Effector CD4-positive, alpha-beta T cell (primary cell): ENCODE data around the gene MUC5B.

Experiments used
- DNase-seq: peaks from one replicate; pipeline ENCODE4 v3.0.0-alpha.2; 2020

Gene MUC5B

GRCh38 chr11:1270476-1270875, 47.6 kb downstream of the MUC5B start:
- no peak for DNase-seq

DNA sequence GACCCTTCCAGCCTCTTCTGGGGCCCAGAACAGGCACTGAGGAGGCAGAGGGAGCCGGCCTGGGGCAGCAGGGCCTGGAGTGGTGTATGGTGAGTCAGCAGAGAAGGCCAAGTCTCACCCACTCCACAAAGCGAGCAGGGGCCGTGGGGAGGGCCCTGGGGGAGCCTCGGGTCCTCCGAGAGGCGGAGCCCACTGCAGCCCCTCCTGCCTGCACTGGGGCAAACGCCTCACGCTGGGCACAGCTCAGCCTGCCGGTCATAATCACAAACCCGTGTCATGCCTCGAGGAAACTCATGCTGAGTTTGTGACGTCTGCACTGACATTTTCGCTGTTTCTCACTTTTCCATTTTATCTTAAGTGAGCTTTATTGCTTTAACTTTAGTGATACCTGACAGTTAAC, 48.1 kb downstream of the MUC5B start:
- no peak for DNase-seq

DNA sequence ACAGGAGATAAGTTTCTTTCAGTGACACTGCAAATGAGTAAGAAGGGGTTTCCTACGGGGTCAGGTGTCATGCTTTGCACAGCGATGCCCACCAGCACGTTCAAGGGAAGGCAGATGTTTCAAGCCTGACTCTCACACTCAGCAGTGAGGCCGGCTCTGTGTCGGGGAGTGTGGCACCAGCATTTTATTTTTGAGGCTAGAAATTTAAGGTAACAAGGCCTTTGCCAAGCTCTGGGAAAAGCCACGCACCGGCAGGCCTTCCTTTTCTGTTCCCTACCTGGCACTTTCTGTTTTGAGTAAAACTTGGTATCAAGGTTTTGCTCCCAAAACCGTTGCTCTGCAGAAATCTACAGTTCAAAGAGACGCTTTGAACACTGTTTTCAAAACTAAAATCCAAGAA, 48.5 kb downstream of the MUC5B start:
- DNase-seq = no peak

DNA sequence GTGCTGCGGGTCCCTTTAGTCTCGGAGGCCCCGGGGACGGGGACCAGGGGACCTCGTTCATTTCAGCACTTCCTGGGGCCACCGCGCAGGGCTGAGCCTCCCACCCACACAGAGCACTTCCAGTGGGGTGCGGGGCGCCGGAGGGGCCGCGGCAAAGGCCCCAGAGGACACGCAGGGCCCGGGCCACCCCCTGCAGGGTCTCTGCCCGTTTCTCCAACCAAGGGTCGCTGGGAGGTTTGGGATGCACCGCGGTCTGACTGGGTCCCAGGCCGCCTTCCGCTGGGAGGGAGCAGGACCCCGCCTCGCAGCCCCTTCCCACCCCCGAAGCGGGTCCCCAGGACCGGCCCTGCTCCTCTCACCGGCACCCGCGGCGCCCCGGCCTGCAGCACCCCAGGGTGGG, 49.1 kb downstream of the MUC5B start:
- no peak for DNase-seq

DNA sequence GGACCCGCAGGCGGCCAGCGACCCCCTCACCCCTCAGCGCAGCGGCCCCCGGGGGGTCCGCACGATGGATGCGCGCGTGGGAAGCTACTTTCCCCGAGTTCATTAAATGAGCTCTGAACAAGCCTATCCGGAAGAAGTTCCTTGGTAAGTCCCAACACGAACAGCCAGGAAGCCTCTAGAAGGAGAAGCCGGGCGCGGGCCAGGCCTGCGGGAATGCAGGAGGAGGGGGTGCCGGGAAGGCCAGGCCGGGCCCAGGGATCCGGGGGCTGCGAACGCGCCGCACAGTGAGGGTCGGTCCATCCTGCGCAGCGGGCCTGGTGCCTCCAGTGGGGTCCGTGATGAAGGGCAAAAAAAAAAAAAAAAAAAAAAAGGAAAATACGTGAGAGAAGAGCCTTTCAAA, 49.7 kb downstream of the MUC5B start:
- DNase-seq = no peak

DNA sequence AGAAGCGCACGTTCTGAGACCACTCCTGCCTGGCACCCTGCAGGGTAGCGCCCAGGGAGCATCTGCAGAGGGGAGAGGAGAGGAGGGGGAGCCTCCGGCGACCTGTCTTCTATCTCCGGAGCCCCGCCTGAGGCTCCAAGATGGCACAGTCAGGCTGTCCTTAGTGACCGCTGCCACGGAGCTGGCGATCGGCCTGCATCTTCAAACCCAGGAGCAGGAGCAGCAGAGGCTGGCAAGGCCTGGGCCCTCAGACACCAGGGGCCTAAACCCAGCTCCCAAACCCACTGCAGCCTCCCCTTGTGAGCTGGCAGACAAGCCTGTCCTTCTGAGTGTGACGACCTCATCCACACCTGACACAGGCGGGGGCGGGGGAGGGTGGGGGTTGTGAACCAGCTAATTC, 51.6 kb downstream of the MUC5B start:
- no peak for DNase-seq

GRCh38 chr11:1275021-1275420, 52.2 kb downstream of the MUC5B start:
- DNase-seq = no peak

DNA sequence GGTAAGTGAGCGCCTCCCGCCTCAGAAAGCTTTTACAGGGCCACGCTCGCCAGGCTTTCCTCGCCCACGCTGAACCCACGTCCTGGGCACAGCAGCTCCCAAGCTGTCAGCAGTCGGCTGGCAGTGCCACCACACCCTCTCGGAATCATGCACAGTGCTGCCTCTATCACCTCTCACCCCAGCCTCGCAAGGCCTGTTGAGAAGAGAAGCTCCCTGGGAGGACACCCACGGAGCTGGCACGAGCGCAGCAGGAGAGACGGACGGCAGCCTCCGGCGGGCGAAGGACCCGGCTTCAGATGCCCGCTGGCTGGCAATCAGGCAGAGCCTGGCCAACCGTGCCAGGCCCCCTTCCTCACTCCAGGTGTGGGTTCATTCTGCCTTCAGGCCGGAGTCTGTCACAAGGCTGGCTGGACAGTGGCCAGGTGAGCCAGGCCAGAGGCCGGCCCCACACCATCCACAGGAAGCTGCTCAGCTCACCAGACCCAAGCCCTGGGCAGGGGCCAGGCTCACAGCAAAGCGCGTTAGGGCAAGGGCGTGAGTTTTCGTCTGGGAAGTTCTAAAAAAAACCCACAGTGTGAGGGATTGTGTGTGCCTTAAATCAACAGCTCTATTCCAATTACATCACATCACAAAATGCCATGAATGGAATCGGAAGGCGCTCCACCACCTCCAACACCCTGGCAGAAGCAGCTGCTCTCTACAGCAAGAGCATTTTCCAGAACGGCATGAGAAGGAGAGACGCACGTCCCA, 53.4 kb downstream of the MUC5B start:
- no peak for DNase-seq

DNA sequence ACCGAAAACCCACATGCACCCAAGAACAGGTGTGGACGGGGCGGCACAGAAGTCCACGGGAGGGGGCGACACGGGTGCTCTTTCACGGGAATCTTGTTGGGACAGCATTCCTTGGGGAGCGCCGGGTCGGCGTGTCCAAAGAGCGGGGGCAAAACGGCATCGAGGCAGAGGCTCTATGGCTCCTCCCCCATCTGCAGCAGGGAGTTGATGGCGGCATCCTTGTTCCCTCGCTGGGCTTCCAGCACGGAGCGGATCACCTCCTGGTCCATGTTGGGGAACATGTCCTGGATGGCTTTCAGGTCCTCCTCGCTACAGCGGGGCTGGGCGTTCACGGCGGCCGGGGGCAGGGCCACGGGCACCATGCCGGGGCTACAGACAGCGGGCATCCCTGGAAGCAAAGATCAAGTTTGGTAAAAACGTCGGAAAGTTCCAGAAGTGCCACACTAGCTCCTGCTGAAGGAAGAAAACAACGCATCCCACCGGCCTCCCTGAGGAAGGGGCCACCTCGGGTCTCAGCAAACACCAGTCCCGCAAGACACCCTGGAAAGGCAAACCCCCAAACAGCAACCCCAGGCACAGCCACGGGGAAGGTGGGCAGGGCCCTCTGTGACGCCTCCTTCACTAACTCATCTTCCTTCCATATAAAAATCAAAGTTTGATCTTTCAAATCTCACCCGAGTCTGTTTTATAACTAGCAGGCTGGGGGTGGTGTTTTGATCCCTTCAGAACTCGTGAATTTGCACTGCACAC, 54.2 kb downstream of the MUC5B start:
- DNase-seq = no peak

DNA sequence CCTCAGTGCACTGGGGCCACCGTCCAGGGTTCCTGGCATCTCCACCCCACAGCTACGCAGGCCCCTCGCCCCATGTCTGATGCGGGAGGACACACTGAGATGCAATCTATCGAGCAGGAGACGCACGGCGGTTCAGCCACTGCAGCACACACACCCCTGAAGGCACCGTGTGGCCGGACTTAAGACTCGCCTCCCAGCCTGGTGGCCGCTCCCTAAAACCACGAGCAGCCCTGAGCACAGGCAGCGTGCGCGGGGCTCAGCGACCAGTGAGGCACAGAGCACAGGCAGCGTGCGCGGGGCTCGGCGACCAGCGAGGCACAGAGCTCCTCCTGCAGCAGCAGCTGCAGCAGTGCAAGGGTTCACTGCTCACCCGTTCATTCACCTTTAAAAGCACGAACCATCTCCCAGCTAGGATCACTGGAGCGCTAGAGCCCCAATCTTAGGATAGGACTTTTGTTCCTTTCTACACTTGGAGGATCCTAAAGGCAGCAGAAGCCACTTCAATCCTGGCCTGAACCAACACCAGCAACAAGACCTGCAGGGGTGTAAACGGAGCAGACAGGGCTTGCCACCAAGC, 55.2 kb downstream of the MUC5B start:
- no peak for DNase-seq

GRCh38 chr11:1278766-1279673, 56.2 kb downstream of the MUC5B start:
- DNase-seq = no peak

- DNase-seq = no peak
Observed at GRCh38 chr11:1279674-1280055, 56.8 kb downstream of the MUC5B start.

GRCh38 chr11:1280116-1281035, 57.5 kb downstream of the MUC5B start:
- no peak for DNase-seq

GRCh38 chr11:1281326-1281973, 58.6 kb downstream of the MUC5B start:
- no peak for DNase-seq

- no peak for DNase-seq
Observed at GRCh38 chr11:1281974-1282365, 59.1 kb downstream of the MUC5B start.

- DNase-seq = no peak
Observed at GRCh38 chr11:1283091-1283511, 60.2 kb downstream of the MUC5B start.

DNA sequence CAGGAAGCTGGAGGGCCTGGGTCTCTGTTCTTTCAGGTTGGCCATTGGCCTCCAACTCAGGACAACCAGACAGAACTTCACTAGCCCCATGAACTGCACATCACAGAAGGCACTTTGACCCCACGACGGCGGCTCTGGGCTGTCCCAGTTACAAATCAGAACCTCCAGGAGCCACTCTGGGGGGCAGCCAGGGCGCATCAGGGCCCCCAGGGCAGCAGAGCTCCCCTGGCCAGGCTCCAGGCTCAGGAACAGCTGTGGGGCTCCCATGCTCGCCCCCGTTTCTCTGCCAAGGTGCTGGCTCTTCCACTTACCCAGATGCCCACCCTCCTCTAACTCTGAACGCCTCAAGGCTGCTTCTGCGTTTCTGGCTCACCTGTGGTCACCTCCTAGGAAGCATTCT, 61.0 kb downstream of the MUC5B start:
- DNase-seq = no peak

GRCh38 chr11:1285316-1285744, 62.5 kb downstream of the MUC5B start:
- no peak for DNase-seq

DNA sequence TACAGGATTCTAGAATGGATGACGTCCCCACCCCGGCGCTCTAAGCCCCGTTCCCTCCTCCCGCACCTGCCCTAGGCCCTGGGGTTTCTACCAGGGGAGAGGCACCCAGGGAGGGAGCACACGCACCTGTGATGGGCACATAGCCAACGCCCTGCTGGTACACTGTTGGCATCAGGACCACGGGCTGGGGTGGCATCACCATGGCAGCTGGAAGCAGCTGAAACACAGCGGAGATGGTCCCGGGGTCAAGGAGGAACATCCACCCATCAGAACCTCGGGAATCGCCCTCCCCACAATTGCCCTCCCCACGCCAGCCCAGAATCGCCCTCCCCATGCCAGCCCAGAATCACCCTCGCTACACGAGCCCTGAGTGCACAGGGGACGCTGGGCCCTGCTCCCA, 63.0 kb downstream of the MUC5B start:
- DNase-seq = no peak

GRCh38 chr11:1287928-1288327, 65.1 kb downstream of the MUC5B start:
- DNase-seq = no peak

- DNase-seq = no peak
Observed at GRCh38 chr11:1288426-1289151, 65.7 kb downstream of the MUC5B start.
